Brain microvascular endothelial cell (primary cell): Measurements from ENCODE around the gene APBB1.

ENCODE experiments used
- DNase-seq: peaks from one replicate; pipeline ENCODE4 v3.0.0-alpha.2; 2020
- H3K27ac ChIP-seq: fragments of 250-450 bp; sonication (Bioruptor Pico); 2 replicates; pipeline ENCODE4 v1.5.1; 2020; ENCODE audit warnings: mild to moderate bottlenecking, moderate library complexity
- H3K27me3 ChIP-seq: fragments of 250-450 bp; sonication (Bioruptor Pico); replicated peaks from 2 replicates; pipeline ENCODE4 v1.5.1; 2020; ENCODE audit warnings: mild to moderate bottlenecking
- H3K36me3 ChIP-seq: fragments of 250-450 bp; sonication (Bioruptor Pico); replicated peaks from 2 replicates; pipeline ENCODE4 v1.5.1; 2020; ENCODE audit warnings: mild to moderate bottlenecking
- H3K4me3 ChIP-seq: 2 replicates; pipeline ENCODE4 v1.5.1; 2011; ENCODE audit warnings: low read depth, mild to moderate bottlenecking, control low read depth, low read length, moderate library complexity
- in situ Hi-C: cut with HindIII; loops from 2 replicates; pipeline ENCODE4 v1.10.0; 2017; ENCODE audit warnings: low sequenced_read_pairs, low pct_ligation_motif_present
- TF ChIP-seq, protein P1 (sequence below): IDR thresholded peaks from 2 replicates; pipeline ENCODE4 v1.5.1; 2011; ENCODE audit warnings: low read depth, mild to moderate bottlenecking, moderate library complexity, low read length, control low read depth, inconsistent platforms; ENCODE audit errors: missing control alignments

Gene APBB1

DNA sequence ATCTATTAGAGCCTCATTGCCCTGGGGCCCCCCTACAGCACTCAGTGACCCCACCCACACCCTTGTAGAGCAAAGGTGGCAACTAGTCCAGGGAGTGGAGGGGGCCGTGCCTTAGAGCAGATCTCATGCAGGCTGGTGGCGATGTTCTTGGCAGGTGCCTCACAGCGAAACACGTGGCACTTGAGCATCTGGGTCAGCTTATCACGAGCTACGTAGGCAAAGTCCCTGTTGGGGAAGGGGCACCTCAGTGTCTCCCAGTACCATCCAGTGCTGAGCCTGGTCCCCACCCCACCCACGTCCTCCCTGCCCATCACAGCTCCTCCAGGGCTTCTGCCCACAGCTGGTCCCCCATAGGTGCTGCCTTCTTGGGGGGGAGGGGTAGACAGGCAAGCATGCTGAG lies 17.4 kb downstream of the APBB1 start:
- H3K27me3 ChIP-seq = no peaks in the 10 kb centered on the region
- TF ChIP-seq, protein P1, sequence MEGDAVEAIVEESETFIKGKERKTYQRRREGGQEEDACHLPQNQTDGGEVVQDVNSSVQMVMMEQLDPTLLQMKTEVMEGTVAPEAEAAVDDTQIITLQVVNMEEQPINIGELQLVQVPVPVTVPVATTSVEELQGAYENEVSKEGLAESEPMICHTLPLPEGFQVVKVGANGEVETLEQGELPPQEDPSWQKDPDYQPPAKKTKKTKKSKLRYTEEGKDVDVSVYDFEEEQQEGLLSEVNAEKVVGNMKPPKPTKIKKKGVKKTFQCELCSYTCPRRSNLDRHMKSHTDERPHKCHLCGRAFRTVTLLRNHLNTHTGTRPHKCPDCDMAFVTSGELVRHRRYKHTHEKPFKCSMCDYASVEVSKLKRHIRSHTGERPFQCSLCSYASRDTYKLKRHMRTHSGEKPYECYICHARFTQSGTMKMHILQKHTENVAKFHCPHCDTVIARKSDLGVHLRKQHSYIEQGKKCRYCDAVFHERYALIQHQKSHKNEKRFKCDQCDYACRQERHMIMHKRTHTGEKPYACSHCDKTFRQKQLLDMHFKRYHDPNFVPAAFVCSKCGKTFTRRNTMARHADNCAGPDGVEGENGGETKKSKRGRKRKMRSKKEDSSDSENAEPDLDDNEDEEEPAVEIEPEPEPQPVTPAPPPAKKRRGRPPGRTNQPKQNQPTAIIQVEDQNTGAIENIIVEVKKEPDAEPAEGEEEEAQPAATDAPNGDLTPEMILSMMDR = no peak
- H3K36me3 ChIP-seq = peaks cover 2% of the 10 kb centered on the region
- DNase-seq = no peak
- in situ Hi-C loops = no loop called here
- H3K4me3 ChIP-seq = no peak overlapping the region
- no peak overlapping the region for H3K27ac ChIP-seq

DNA sequence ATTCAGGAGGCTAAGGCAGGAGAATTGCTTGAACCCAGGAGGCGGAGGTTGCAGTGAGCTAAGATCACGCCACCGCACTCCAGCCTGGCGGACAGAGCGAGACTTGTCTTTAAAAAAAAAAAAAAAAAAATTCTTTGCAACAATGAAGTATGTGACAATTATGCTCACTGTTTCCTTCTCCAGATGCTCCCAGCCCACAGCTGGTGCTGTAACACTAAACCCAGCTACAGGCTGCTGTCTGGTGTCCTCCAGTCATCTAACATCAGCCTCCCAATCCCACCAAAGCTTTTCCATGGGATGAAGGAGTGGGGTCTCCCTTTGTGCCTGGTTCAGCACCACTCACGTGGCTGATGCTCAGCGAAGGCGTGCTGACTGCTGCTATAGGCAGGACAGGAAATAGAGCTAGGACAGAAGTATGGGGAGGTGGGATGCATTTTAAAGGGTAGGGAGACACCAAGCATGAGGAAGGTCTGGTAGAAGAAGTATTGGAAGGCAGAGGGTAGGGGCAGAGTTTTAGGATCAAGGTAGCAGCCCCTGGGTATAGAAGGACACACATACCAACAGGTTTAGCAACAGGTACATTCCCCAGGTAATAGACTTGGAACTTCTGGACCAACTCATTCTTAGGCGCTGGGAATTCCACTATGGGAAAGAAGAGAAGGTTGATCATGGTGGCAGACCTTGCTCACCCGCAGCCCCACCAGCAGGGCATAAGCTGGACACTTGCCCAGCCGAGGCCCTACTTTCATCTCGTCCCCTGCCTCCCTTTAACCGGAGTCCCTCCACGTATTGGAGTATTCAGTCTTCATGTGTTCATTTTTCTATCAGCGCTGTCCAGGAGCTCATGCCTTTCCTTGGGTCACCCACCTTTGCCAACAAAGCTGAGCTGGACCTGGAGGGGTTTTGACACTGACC lies 18.2 kb downstream of the APBB1 start:
- TF ChIP-seq, protein P1 = no peak
- DNase-seq = no peak
- Histone ChIP-seq H3K27me3 (no peaks in the 10 kb centered on the region), H3K27ac (no peak overlapping the region), H3K4me3 (no peak overlapping the region), H3K36me3 (peaks cover 2% of the 10 kb centered on the region)
- in situ Hi-C loops = no loop called here

DNA sequence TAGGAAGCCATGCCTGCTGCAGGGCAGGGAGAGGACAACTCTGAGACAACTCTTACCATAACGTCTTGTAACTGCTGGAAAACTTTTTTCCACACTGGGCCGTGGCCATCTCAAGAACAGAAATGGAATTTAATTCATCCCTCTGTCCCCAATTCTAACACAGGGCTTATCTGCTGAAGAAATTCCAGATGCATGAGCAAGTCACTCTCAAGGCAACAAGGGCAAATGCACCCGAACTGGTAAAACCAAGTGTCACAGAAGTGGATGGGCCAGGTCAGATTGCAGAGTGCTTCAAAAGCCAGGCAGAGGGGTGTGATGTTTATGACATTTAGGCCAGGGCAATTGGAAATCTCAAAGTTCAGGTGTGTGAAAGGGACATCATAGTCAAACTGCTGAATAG lies 21.3 kb downstream of the APBB1 start:
- no peak overlapping the region for H3K27ac ChIP-seq
- in situ Hi-C loops = no loop called here

DNA sequence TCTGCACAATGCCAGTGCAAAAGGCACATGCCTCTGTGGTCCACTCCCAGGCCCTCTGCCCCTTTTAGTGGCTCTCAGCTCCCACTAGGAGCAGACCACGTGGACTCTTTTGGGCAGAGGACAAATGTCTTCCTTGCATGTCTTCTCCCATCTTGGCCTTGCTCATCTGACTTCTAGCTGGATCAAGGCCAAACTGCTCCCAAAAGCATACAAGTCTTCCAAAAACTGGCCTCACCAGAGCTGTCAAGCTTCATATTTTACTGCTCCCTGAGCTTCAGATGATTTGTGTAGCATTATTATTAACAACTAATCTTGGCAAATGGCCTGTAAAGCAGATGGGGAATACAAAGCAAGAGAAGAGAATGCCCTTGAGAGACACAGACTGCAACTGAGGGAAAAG lies 21.7 kb downstream of the APBB1 start:
- in situ Hi-C loops = no loop called here
- no peak overlapping the region for H3K4me3 ChIP-seq
- TF ChIP-seq, protein P1 = no peak
- peaks cover 2% of the 10 kb centered on the region for H3K36me3 ChIP-seq
- H3K27me3 ChIP-seq = no peaks in the 10 kb centered on the region
- DNase-seq = no peak
- H3K27ac ChIP-seq = no peak overlapping the region

More for the DNA sequence above, 21.3 kb downstream of the APBB1 start:
- Histone ChIP-seq H3K4me3 (no peak overlapping the region), H3K27me3 (no peaks in the 10 kb centered on the region), H3K36me3 (peaks cover 2% of the 10 kb centered on the region)
- TF ChIP-seq, protein P1 = no peak
- DNase-seq = peak; percentile 38

DNA sequence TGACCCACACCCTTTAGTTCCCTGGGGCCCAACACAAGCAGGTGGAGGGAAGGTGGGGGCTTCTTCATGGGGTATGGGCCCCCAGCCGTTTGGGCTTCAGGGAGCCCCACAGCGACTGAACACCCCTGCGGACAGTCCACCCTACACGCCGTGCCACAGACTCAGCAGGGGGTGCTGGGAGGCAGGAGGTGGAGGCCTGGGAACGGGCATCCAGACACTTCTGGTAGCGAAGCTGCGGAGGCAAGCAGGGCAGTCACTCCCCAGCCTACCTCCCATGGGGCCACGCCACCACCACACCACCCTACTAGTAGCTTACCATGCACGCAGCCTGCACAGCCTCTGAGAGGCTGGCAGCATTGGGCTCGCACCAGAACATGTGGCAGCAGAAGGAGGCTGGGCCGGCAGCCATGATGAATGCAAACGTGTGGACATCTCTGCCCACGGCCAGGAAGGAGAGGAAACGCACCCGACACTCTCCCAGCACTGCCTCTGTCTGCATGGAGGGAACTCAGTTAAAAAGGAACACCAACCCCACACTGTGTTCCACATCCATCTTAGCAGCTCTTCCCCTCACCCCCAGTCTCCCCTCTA lies 23.3 kb downstream of the APBB1 start:
- in situ Hi-C loops = no loop called here
- Histone ChIP-seq H3K36me3 (no peaks in the 10 kb centered on the region), H3K4me3 (no peak overlapping the region), H3K27me3 (no peaks in the 10 kb centered on the region), H3K27ac (no peak overlapping the region)
- TF ChIP-seq, protein P1 = no peak
- no peak for DNase-seq
